CD14-positive monocyte (primary cell): ENCODE data around the gene SCN5A. TPM values are rescaled to one million over a fixed set of nuclear protein-coding genes. Genes with fewer than 3 reads are reported as not detected.

Experiments
- DNase-seq, 3 donors: peaks; one replicate each; pipeline ENCODE4 v3.0.0-alpha.2; 2011 to 2022
- H2AFZ ChIP-seq: 2 replicates; pipeline ENCODE4 v1.6.0; 2012; ENCODE audit warnings: mild to moderate bottlenecking, low read depth, low read length, inconsistent platforms; ENCODE audit not compliant: insufficient read depth, poor library complexity, severe bottlenecking
- H3K27ac ChIP-seq, 2 donors: 1 replicate in 1 of 2; 2 replicates in 1 of 2; pipeline ENCODE4 v1.5.1; 2012 to 2013; ENCODE audit warnings: low read length in 2 of 2, control low read depth in 1 of 2, inconsistent platforms in 1 of 2, low read depth in 1 of 2, mild to moderate bottlenecking in 1 of 2
- H3K27me3 ChIP-seq, 2 donors: one replicate each; pipeline versions ENCODE4 v1.6.0 to v1.6.1; 2011 to 2013; ENCODE audit warnings: low read length in 2 of 2; ENCODE audit not compliant: control insufficient read depth in 2 of 2, insufficient read depth in 2 of 2
- H3K36me3 ChIP-seq, 2 donors: replicated peaks in 1 of 2; 1 replicate in 1 of 2; 2 replicates in 1 of 2; pipeline versions ENCODE4 v1.5.1 to v1.6.1; 2012 to 2013; ENCODE audit warnings: low read length in 2 of 2, control low read depth in 1 of 2, inconsistent platforms in 1 of 2, mild to moderate bottlenecking in 1 of 2; ENCODE audit not compliant: insufficient read depth in 2 of 2, control insufficient read depth in 1 of 2
- H3K4me1 ChIP-seq, 2 donors: 1 replicate in 1 of 2; 2 replicates in 1 of 2; pipeline versions ENCODE4 v1.5.1 to v1.6.1; 2012 to 2013; ENCODE audit warnings: low read length in 2 of 2, control low read depth in 1 of 2, inconsistent platforms in 1 of 2, mild to moderate bottlenecking in 1 of 2, moderate library complexity in 1 of 2; ENCODE audit not compliant: insufficient read depth in 2 of 2, control insufficient read depth in 1 of 2
- H3K4me2 ChIP-seq: replicated peaks from 2 replicates; pipeline ENCODE3; 2012; ENCODE audit warnings: low read length, moderate library complexity, mild to moderate bottlenecking; ENCODE audit not compliant: poor library complexity, severe bottlenecking; ENCODE audit errors: extremely low read depth
- H3K4me3 ChIP-seq, 3 experiments: fragments of 200-600 bp in 1 of 3; sonication (generic) in 1 of 3; replicated peaks in 1 of 3; 1 replicate in 2 of 3; 2 replicates in 1 of 3; pipeline ENCODE4 v1.5.1; 2011 to 2013; ENCODE audit warnings: low read length in 3 of 3, mild to moderate bottlenecking in 3 of 3, control low read depth in 2 of 3, low read depth in 2 of 3, inconsistent platforms in 1 of 3, moderate library complexity in 1 of 3
- H3K79me2 ChIP-seq: 2 replicates; pipeline ENCODE4 v1.6.0; 2012; ENCODE audit warnings: mild to moderate bottlenecking, control low read depth, inconsistent platforms, low read length, moderate library complexity; ENCODE audit not compliant: insufficient read depth
- H3K9ac ChIP-seq: 2 replicates; pipeline ENCODE4 v1.6.0; 2017; ENCODE audit warnings: low read length, mild to moderate bottlenecking; ENCODE audit not compliant: insufficient read depth, poor library complexity, severe bottlenecking
- H3K9me3 ChIP-seq, 2 donors: replicated peaks in 1 of 2; 1 replicate in 1 of 2; 2 replicates in 1 of 2; pipeline versions ENCODE4 v1.5.1 to v1.6.1; 2012 to 2013; ENCODE audit warnings: low read length in 2 of 2, control low read depth in 1 of 2; ENCODE audit not compliant: control insufficient read depth in 1 of 2, insufficient read depth in 1 of 2
- H4K20me1 ChIP-seq: 2 replicates; pipeline ENCODE4 v1.6.0; 2012; ENCODE audit warnings: mild to moderate bottlenecking, low read length, control low read depth, moderate library complexity; ENCODE audit not compliant: insufficient read depth
- H3K27ac Mint-ChIP-seq, 7 donors: one replicate each; pipeline ENCODE4 v1.8.0; 2020; ENCODE audit warnings: mild to moderate bottlenecking in 7 of 7, mixed read lengths in 7 of 7, moderate library complexity in 6 of 7, inconsistent platforms in 2 of 7
- H3K27me3 Mint-ChIP-seq, 3 donors: one replicate each; pipeline ENCODE4 v1.8.0; 2021 to 2022; ENCODE audit warnings: low read depth in 3 of 3, mild to moderate bottlenecking in 3 of 3, mixed read lengths in 3 of 3, moderate library complexity in 3 of 3, inconsistent platforms in 1 of 3
- H3K36me3 Mint-ChIP-seq, 2 donors: one replicate each; pipeline ENCODE4 v1.8.0; 2020; ENCODE audit warnings: mixed read lengths in 2 of 2, inconsistent platforms in 1 of 2, mild to moderate bottlenecking in 1 of 2
- H3K4me1 Mint-ChIP-seq: one replicate; pipeline ENCODE4 v1.8.0; 2020; ENCODE audit warnings: mild to moderate bottlenecking, mixed read lengths
- H3K4me3 Mint-ChIP-seq, 2 donors: one replicate each; pipeline ENCODE4 v1.8.0; 2020; ENCODE audit warnings: mild to moderate bottlenecking in 2 of 2, mixed read lengths in 2 of 2, moderate library complexity in 1 of 2
- H3K9me3 Mint-ChIP-seq, 7 donors: one replicate each; pipeline ENCODE4 v1.8.0; 2020 to 2022; ENCODE audit warnings: mixed read lengths in 7 of 7, mild to moderate bottlenecking in 6 of 7, moderate library complexity in 6 of 7, inconsistent platforms in 2 of 7
- CTCF ChIP-seq: fragments of 200-600 bp; IDR thresholded peaks from one replicate; pipeline ENCODE4 v1.8.0; 2022; ENCODE audit warnings: antibody characterized with exemption, mild to moderate bottlenecking
- whole genome bisulfite sequencing: methylation state at CpG from one replicate; pipeline ENCODE4 v1.1.5; 2013; ENCODE audit warnings: missing lambda C conversion rate; ENCODE audit not compliant: insufficient coverage; 5-methylcytosine and 5-hydroxymethylcytosine counted together
- intact Hi-C, 2 donors: fragments of 100-400 bp; cut with micrococcal nuclease; formaldehyde crosslinking; loops; one replicate each; pipeline versions ENCODE4 v1.15.0 to v1.15.1; 2023
- polyA plus RNA-seq, 3 donors: library from polyadenylated mRNA; depleted of rRNA in 1 of 3; unstranded in 2 of 3; stranded (reverse) in 1 of 3; fragments of 300-500 nt in 2 of 3; fragments of >200 nt in 1 of 3; fragmentation: Illumina TruSeq in 2 of 3; gene quantifications; 1 replicate in 2 of 3; 2 replicates in 1 of 3; pipeline ENCODE4 v1.2.3, GENCODE V29; 2012 to 2021

Gene SCN5A
- polyA plus RNA-seq, 3 donors: not detected

GRCh38 chr3:38577371-38578080 is 72.0 kb downstream of the SCN5A start:
- WGBS: 80% methylated on average over 5 of the region's 8 CpGs
- H3K27ac Mint-ChIP-seq: no peak overlapping the region
- Histone ChIP-seq H2AFZ (no peak overlapping the region), H4K20me1 (no peaks in the 10 kb centered on the region), H3K4me3 (no peak overlapping the region), H3K79me2 (no peaks in the 10 kb centered on the region), H3K9me3 (peaks cover 0 to 4% of the 10 kb centered on the region in 2 donors), H3K9ac (no peak overlapping the region), H3K4me1 (no peaks in the 10 kb centered on the region), H3K27ac (no peak overlapping the region), H3K27me3 (no peaks in the 10 kb centered on the region), H3K4me2 (no peak overlapping the region), H3K36me3 (no peaks in the 10 kb centered on the region)
- no peak overlapping the region for H3K4me3 Mint-ChIP-seq
- peaks cover 4% of the 10 kb centered on the region for H3K4me1 Mint-ChIP-seq
- no peak for TF ChIP-seq CTCF
- H3K9me3 Mint-ChIP-seq: peaks cover 0 to 6% (median 2%) of the 10 kb centered on the region in 7 donors
- no peaks in the 10 kb centered on the region for H3K36me3 Mint-ChIP-seq
- intact Hi-C loops: no loop called here
- no peak for DNase-seq
- peaks cover 0 to 4% (median 3%) of the 10 kb centered on the region in 3 donors for H3K27me3 Mint-ChIP-seq

- H3K4me1 Mint-ChIP-seq: peaks cover 4% of the 10 kb centered on the region
- H3K9me3 Mint-ChIP-seq: peaks cover 0 to 10% (median 4%) of the 10 kb centered on the region in 7 donors
- H3K27me3 Mint-ChIP-seq: peaks cover 0 to 6% (median 3%) of the 10 kb centered on the region in 3 donors
- Histone ChIP-seq H3K9me3 (peaks cover 0 to 4% of the 10 kb centered on the region in 2 donors), H4K20me1 (no peaks in the 10 kb centered on the region), H3K79me2 (no peaks in the 10 kb centered on the region), H3K4me2 (no peak overlapping the region), H3K27ac (no peak overlapping the region), H3K4me1 (no peaks in the 10 kb centered on the region), H3K9ac (no peak overlapping the region), H2AFZ (no peak overlapping the region), H3K36me3 (no peaks in the 10 kb centered on the region), H3K27me3 (no peaks in the 10 kb centered on the region), H3K4me3 (no peak overlapping the region)
- no peaks in the 10 kb centered on the region for H3K36me3 Mint-ChIP-seq
- no peak for DNase-seq
- 89% methylated on average over 15 of the region's 16 CpGs for WGBS
- TF ChIP-seq CTCF: no peak
- H3K27ac Mint-ChIP-seq: peak overlapping the region in 1 of 7 donors; percentile 20
- intact Hi-C loops: no loop called here
- H3K4me3 Mint-ChIP-seq: no peak overlapping the region
These were observed 72.7 kb downstream of the SCN5A start for GRCh38 chr3:38576526-38577370.
